SK-N-SH (cell line): ENCODE results near the gene BCL7C.

ENCODE experiments used
- CTCF ChIP-seq: fragments of 200-600 bp; sonication (generic); IDR thresholded peaks from 2 replicates; pipeline ENCODE4 v1.6.1; 2017; ENCODE audit warnings: antibody characterized with exemption, mild to moderate bottlenecking, moderate library complexity
- GABPA ChIP-seq: IDR thresholded peaks from 2 replicates; pipeline ENCODE4 v1.4.0; 2012; ENCODE audit warnings: low read depth, mild to moderate bottlenecking
- POLR2AphosphoS5 ChIP-seq: IDR thresholded peaks from 2 replicates; pipeline ENCODE4 v1.6.1; 2012; ENCODE audit warnings: low read depth, low read length
- SMC3 ChIP-seq: IDR thresholded peaks from 2 replicates; pipeline ENCODE4 v1.6.1; 2012; ENCODE audit warnings: low read depth, low read length, improper control_type of control experiment
- TEAD4 ChIP-seq: IDR thresholded peaks from 2 replicates; pipeline ENCODE4 v1.4.0; 2012; ENCODE audit warnings: mild to moderate bottlenecking, borderline replicate concordance; ENCODE audit not compliant: insufficient read depth
- TF ChIP-seq, protein P1 (sequence below): IDR thresholded peaks from 2 replicates; pipeline ENCODE4 v1.4.0; 2012; ENCODE audit warnings: low read depth

- TF ChIP-seq, protein P1, sequence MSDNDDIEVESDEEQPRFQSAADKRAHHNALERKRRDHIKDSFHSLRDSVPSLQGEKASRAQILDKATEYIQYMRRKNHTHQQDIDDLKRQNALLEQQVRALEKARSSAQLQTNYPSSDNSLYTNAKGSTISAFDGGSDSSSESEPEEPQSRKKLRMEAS: no peak
- no peak for TF ChIP-seq POLR2AphosphoS5
- TF ChIP-seq CTCF: no peak
- TF ChIP-seq GABPA: no peak
- no peak for TF ChIP-seq TEAD4
- TF ChIP-seq SMC3: no peak
Observed at GRCh38 chr16:30920891-30921290, 27.0 kb upstream of the BCL7C start.
